ENCODE measurements around the gene MICOS13. TPM values are rescaled to one million over a fixed set of nuclear protein-coding genes. Genes with fewer than 3 reads are reported as not detected.

MICOS13 gene
- polyA plus RNA-seq, 1 of the 3 experiments (the other 2 are of a cell fraction): 112 TPM

DNA sequence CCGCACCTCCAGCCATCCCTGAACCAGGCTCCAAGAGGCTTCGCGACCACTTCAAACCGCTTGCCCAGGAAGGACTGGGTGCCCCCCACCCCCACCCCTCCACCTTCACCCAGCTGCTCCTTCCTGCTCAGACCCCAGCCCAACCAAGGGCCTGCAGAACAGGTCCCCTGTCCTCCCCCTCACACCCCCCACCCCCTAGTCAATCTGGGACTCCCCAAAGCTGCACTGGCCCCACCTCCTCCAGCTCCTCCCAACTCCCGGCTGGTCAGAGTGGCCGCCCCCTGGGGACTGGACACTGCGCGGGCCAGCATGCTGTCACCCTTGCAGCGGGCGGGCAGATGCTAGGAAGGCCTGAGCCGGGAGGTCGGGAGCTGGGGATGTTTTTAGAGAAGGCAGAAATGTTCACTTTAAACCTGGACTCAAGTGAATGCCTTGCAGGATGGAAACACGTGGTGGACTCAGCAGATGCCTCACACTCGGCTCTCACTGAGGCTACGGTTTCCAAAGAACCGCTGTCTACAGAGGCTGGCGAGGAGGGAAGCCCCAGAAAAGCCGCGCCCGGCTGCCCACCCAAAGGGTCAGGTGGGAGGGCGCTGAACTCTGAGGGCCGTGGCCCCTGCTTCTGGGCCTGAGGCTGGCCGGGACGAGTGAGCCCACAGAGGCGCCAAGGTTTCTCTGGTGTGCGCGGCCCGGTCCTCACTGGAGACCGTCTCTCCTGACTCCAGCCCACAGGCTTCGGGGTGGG is 17.7 kb upstream of the MICOS13 start:
- Histone ChIP-seq H3K27me3 (ENCODE audit: insufficient read depth) (no peaks in the 10 kb centered on the region), H4K20me1 (ENCODE audit: insufficient read depth) (peaks cover 40% of the 10 kb centered on the region), H2AFZ (ENCODE audit: low read depth) (no peak overlapping the region), H3K79me2 (ENCODE audit: insufficient read depth) (peaks cover 31% of the 10 kb centered on the region; the same call in 1 of the 2 replicates), H3K4me1 (ENCODE audit: control insufficient read depth in 1 of 2, insufficient read depth in 2 of 2, low read depth in 1 of 2, low read length in 1 of 2) (peaks cover 0 to 11% of the 10 kb centered on the region in 2 experiments; a peak in 1 of 4 replicates), H3K9ac (no peak overlapping the region), H3K27ac (ENCODE audit: low read depth in 2 of 2, low read length in 1 of 2) (no peak overlapping the region; a peak in 1 of 4 replicates), H3K9me3 (no peaks in the 10 kb centered on the region), H3K4me2 (no peak overlapping the region), H3F3A (replicated peaks; ENCODE audit: insufficient read depth) (peaks cover 29% of the 10 kb centered on the region), H3K36me3 (replicated peaks in 1 of 2; ENCODE audit: control insufficient read depth in 1 of 2, insufficient read depth in 2 of 2, low read length in 1 of 2) (peaks cover 15 to 63% of the 10 kb centered on the region in 2 experiments), H3K9me2 (no peaks in the 10 kb centered on the region), H3K4me3 (ENCODE audit: low read depth in 2 of 2, low read length in 1 of 2) (no peak overlapping the region)
- DNase-seq: peak; percentile 58
- ChIA-PET CTCF (interaction anchor here (1.2 to 2.6 kb wide), 2 partner anchors 8 to 10 kb away, joined by 3 to 7 read pairs; no protein-coding TSS in a partner anchor), POLR2A (interaction anchor here (1.5 kb wide), 1 partner anchor 9 kb away, joined by 5 read pairs; the partner anchor contains the start of gene RPL36)
- WGBS (ENCODE audit: low lambda C conversion rate): 95% methylated on average over 21 of the region's 30 CpGs
- no peak for TF ChIP-seq FOXM1 (IDR thresholded peaks at IDR 0.05; ENCODE audit: low read depth)

DNA sequence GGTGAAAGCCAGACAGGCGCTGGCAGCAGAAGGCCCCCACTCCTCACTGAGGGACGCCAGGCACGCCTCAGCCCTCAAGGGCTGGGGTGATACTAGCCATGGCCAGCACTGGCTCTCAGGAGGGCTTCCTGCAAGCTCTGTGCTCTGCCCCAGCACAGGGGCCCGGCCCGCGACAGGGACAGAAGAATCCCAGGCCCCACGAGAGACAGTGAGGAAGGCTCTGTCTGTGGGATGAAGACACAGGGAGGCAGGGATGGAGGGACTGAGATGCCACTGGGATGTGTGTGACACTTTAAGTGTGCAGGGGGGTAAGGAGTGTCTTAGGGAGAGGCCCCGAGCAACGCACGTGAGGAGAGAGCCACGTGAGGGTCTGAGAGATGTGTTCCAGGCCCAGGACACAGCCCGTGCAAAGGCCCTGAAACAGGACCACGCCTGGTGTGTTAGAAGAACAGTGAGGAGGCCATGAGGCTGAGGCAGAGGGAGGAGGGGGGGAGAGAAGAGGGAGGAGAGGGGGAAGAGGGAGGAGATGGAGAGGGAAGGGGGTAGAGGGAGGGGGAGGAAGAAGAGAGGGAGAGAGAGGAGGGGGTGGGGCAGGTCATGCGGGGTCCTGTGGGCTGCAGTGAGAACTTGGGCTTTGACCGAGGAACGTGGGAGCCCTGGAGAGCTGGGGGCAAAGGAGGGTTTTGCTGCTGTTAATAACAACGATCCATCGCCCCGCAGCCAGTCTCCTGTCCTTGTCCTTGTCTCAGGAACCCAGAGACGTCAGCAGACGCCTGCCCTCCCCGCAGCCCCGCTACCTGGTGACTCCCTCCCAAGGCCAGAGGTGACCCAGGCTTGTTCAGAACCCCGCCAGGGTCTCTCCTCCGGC is 16.9 kb upstream of the MICOS13 start:
- Histone ChIP-seq H3K4me2 (no peak overlapping the region), H3K27me3 (ENCODE audit: insufficient read depth) (no peaks in the 10 kb centered on the region), H2AFZ (ENCODE audit: low read depth) (no peak overlapping the region), H3K36me3 (replicated peaks in 1 of 2; ENCODE audit: control insufficient read depth in 1 of 2, insufficient read depth in 2 of 2, low read length in 1 of 2) (peaks cover 19 to 70% of the 10 kb centered on the region in 2 experiments), H3F3A (replicated peaks; ENCODE audit: insufficient read depth) (peaks cover 36% of the 10 kb centered on the region), H3K9me2 (no peaks in the 10 kb centered on the region), H4K20me1 (ENCODE audit: insufficient read depth) (peaks cover 48% of the 10 kb centered on the region), H3K4me3 (ENCODE audit: low read depth in 2 of 2, low read length in 1 of 2) (no peak overlapping the region), H3K4me1 (ENCODE audit: control insufficient read depth in 1 of 2, insufficient read depth in 2 of 2, low read depth in 1 of 2, low read length in 1 of 2) (peaks cover 0 to 18% of the 10 kb centered on the region in 2 experiments; a peak in 1 of 4 replicates), H3K9me3 (no peaks in the 10 kb centered on the region), H3K27ac (ENCODE audit: low read depth in 2 of 2, low read length in 1 of 2) (peak overlapping the region in 1 of 2 experiments; percentile 50; a peak in 1 of 4 replicates), H3K79me2 (ENCODE audit: insufficient read depth) (peaks cover 39% of the 10 kb centered on the region; the same call in 1 of the 2 replicates), H3K9ac (no peak overlapping the region)
- TF ChIP-seq, protein P1, sequence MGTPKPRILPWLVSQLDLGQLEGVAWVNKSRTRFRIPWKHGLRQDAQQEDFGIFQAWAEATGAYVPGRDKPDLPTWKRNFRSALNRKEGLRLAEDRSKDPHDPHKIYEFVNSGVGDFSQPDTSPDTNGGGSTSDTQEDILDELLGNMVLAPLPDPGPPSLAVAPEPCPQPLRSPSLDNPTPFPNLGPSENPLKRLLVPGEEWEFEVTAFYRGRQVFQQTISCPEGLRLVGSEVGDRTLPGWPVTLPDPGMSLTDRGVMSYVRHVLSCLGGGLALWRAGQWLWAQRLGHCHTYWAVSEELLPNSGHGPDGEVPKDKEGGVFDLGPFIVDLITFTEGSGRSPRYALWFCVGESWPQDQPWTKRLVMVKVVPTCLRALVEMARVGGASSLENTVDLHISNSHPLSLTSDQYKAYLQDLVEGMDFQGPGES (IDR thresholded peaks at IDR 0.05; ENCODE audit: low read depth, low read length): no peak
- TF ChIP-seq SMC3 (IDR thresholded peaks at IDR 0.05; ENCODE audit: low read depth, low read length) (no peak), SIN3A (IDR thresholded peaks at IDR 0.05; ENCODE audit: borderline replicate concordance, low read depth, low read length) (0 out of 2 replicates have a peak, but pooled peaks have one; percentile 12), CHD2 (IDR thresholded peaks at IDR 0.05; ENCODE audit: low read length, partially characterized antibody) (no peak), FOXJ3 (CRISPR knock-in tag; IDR thresholded peaks at IDR 0.05) (no peak), TEAD4 (IDR thresholded peaks at IDR 0.05; ENCODE audit: borderline replicate concordance, insufficient read depth) (no peak), JUND (IDR thresholded peaks at IDR 0.05) (0 out of 2 replicates have a peak, but pooled peaks have one; percentile 4), POLR2AphosphoS5 (IDR thresholded peaks at IDR 0.05; ENCODE audit: low read depth, low read length) (peak; percentile 36), RAD21 (IDR thresholded peaks at IDR 0.05; ENCODE audit: low read length) (no peak)
- TF ChIP-seq, protein P2, sequence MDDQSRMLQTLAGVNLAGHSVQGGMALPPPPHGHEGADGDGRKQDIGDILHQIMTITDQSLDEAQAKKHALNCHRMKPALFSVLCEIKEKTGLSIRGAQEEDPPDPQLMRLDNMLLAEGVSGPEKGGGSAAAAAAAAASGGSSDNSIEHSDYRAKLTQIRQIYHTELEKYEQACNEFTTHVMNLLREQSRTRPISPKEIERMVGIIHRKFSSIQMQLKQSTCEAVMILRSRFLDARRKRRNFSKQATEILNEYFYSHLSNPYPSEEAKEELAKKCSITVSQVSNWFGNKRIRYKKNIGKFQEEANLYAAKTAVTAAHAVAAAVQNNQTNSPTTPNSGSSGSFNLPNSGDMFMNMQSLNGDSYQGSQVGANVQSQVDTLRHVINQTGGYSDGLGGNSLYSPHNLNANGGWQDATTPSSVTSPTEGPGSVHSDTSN (IDR thresholded peaks at IDR 0.05): peak; percentile 31; the same call in 1 of the 2 replicates
- TF ChIP-seq, protein P3, sequence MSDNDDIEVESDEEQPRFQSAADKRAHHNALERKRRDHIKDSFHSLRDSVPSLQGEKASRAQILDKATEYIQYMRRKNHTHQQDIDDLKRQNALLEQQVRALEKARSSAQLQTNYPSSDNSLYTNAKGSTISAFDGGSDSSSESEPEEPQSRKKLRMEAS (IDR thresholded peaks at IDR 0.05; ENCODE audit: low read depth): no peak
- 89% methylated on average over 21 of the region's 25 CpGs for WGBS (ENCODE audit: low lambda C conversion rate)
- DNase-seq: peak; percentile 41
- POLR2A ChIA-PET: no interaction called here
- CTCF ChIA-PET: interaction anchor here (0.6 to 2.6 kb wide), 3 partner anchors 8 to 17 kb away, joined by 3 to 7 read pairs (median 3); no protein-coding TSS in a partner anchor

Data from SK-N-SH (cell line).